HG03521 (cell line): Measurements from ENCODE around the gene SMIM36.
"Not testable (repeated sequence)": the region's sequence is repeated elsewhere in the genome, so short reads cannot be mapped to it uniquely, and the experiment has no call there.

Source experiments
- ATAC-seq: cut with Tn5 transposase; IDR thresholded peaks from one replicate; pipeline ENCODE4 v1.9.1; 2021; ENCODE audit warnings: mild to moderate bottlenecking, moderate library complexity; ENCODE audit not compliant: unreplicated experiment

The SMIM36 gene

DNA sequence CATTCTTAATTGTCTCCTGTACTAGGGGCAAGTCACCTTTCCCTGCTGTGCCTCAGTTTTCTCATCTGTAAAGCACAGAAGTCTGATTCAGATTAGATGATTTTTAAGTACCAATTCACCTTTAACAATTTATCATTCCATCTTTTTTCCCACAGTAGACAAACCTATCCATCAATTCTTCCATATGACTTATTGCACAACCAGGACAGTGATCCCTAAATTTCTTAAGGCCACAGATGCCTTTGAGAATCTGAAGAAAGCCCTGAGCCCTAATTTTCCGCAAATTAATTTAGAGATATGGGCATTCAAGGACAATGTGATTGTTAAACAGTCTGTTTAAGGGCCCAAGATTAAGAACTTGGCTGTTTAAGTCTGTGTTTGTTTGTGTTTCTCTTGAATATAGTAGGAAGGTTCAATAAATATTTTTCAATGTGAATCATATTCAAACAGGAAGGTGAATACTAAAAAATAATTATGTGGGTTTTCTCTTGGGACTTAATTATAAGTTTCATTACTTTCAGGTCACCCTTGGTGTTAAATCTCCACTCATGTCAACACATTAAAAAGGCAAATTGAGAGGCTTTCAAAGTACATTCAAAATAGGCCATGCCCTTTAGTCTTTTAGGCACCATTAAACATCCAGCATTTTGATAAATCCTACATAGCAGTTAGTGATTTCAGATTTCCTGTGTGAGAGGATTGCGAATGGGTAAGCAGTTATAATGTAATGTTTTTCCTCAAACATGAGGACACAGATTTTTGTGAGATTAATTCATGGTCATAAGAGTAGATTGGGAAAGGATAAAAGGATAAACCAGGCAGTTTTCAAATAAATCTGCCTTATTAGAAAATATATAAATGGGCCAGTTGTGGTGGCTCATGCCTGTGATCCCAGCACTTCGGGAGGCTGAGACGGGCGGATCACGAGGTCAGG lies 54.7 kb downstream of the SMIM36 start:
- ATAC-seq: no peak

DNA sequence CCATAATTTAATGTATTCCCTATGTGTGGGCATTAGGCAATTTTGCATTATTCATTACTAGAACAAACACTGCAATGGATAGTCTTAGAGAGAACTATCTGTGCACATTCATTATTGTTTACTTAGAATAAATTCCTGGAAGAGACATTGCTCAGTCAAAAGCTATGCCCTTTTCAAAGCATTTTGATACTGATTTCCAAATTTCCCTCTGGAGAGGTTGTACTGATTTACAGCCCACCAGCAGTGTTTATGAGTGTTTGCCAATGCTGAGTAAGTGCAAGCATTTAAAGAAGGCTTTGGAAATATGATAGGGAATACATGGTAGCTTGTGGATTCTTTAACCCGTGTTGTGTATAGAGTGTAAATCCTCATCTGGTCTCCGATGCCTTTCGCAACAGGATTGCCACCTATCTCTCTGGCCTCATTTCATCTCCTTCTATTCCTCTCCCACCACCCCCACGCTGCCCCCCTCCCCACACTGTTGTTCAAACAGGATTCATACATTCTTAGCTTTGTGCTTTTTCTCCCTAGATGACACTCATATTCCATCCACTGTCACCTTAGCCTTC lies 56.3 kb downstream of the SMIM36 start:
- ATAC-seq: no peak

DNA sequence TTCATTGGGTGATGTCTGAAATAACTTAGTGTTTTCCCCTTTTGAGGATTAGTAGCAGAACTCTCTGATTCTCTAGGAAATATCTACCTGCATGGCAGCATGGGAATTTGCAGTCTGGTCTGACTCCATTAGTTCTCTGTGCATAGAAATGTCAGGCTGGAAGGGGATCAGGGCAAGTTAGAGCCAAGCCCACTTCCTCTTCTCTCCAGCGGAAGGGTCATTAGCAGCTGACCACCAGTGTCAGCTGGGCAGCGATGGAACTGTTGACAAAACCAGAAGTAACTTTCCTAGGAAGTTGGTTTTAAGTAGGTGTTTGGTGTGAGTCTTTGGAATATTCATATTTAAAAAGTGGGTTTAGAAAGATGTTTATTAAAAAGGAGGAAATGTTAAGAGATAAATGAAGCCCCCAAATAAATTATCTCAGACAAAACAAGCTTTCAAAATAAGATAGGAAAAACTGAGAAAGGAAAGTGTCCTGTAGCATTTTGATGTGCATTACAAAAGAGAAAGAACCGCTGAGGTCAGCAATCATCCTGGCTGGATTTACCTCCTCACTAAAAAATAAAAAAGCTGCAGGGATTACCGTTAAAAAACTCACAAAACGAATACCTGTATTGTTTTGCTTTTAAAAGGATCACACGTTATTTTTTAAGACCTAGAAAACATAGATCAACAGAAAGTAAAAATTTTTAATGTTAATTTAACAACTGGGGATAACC lies 57.3 kb downstream of the SMIM36 start:
- no peak for ATAC-seq

DNA sequence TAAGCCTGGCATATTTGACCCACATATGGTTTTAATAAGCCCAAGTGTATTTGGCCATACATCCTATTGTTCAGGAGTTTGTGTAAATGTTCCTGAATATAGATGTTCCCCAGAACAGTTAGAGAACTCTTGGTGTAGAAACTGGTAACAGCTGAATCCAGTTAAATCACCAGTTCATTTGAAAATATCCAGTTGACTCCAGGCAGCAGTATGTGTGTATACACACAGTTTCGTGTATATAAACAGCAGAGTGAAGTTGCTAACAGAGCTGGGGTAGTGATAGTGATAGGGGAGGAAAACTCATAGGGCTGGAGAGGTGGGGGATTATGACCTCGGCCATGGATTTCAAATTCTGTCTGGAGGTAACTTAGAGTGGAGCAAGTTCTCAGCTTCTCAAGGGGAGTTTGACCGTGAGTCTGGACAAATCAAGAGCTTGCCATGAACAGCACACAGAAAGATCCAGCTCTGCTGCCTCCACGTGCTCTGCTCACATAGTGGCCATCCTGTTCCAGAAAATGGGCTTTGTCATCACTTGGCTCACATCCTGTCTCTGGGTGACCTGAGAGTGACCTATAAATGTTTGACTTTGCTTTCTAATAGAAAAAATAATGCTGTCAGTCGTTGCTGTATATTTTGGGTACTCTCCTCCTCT lies 59.0 kb downstream of the SMIM36 start:
- ATAC-seq: no peak

DNA sequence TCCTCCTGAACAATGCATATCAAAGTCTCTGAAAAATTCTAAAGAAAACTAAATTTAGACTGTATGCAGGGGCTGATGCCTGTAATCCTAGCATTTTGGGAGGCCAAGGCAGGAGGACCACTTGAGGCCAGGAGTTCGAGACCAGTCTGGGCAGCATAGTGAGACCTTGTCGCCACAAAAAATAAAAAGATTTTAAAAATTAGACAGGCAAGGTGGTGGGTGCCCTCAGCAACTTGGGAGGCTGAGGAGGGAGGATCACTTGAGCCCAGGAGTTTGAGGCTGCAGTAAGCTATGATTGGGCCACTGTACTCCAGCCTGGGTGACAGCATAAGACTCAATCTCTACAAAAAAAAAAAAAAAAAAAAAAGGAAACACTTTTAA lies 59.5 kb downstream of the SMIM36 start:
- ATAC-seq: no peak

DNA sequence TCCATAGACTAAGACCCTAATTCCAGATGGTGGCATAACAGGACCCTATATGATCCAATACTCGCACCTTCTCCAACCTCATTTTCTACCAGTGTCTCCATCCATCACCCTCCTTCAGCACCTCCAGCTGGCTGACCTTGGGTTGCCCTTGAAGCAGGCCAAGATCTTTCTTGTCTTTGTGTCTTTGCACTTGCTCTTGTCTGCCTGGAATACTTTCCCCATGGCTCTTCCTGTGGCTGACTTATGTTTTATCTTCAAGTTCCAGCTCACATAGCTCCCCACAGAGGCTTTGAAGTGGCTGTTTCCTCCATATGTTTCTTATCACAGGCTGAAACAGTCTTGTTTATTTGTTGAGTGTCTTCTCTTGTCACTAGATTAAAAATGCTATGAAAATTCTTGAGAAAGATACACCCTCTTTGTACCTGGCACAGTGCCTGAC lies 60.0 kb downstream of the SMIM36 start:
- ATAC-seq: no peak

DNA sequence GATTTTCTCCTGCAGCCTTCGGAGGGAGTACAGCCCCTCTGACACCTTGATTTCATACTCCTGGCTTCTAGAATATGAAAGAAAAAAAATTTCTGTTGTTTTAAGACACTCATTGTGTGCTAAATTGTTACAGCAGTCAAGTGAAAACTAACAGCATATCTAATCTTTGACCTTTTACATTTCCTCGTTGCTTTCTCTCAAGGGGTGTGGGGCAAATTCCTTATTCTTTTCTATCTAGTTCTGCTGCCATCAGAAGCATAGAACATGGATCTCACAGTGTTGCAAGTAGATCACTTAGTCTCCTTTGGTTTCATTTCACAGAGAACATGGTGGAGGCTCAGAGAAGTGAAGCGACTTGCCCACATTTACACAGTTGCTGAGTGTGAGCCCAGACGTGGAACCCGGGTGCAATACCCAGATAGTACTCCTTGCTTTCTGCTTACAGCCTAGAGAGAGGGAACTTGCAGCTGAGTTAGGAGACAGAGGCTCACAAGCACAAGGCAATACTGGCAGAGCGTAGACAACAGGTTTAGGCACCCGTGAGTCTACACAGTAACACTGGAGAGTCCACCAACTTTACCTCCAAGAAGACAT lies 60.9 kb downstream of the SMIM36 start:
- ATAC-seq: no peak

DNA sequence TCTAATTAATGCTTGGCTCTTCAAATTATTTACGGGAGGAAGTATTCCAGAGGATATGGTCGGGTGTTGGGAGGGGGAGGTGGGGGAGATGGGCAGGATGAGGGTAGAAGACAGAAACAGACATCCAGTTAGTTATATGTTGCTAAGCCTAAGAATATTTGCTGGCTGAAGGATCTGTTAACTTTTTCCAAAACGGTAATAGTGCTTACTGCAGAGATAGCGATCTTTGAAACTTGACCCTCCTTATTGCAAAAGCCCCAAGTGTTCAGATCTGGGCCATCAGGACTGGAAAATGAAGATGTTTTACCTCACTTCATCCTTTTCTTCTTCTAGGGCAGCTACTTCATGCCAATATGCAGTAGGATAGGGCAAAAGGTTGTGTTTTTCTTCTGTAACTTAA lies 62.6 kb downstream of the SMIM36 start:
- no peak for ATAC-seq

DNA sequence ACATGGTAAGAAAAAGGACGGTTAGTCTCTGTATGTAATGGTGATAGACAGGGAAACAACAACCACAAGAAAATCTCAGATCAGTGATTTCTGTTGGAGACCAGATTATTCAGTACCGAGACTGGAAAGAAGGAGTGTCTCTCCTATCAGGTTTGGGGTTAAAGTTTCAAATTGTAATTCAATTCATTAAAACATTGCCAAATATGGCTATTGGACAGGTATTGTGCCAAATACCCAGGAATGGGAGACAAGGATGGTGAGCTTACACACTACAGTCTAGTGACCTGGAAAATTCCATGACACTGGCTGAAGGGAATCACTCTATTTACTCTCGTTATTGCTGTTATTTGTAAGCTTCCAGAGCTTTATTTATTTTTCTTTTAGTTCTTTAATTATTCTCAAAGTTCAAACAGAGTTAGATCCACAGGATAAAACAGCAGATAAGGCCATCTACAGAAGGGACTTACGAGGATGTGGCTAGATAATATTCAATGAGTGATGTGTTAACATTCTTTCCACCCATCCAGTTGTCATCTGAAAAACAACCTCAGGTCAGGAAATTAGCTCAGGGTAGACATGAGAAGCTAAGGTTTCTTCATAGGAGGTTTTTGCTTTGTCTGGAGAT lies 64.6 kb downstream of the SMIM36 start:
- no peak for ATAC-seq

DNA sequence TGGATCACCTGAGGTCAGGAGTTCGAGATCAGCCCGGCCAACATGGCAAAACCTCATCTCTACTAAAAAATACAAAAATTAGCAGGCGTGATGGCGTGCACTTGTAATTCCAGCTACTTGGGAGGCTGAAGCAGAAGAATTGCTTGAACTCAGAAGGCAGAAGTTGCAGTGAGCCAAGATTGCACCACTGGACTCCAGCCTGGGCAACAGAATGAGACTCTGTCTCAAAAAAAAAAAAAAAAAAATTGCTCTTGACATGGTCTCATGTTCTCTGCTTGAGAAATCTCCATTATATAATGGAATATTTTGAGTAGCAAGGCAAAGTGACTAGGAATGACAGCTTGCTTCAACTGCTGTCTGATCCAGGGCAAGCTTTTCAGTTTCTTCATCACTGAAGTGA lies 65.2 kb downstream of the SMIM36 start:
- not testable (repeated sequence) for ATAC-seq

DNA sequence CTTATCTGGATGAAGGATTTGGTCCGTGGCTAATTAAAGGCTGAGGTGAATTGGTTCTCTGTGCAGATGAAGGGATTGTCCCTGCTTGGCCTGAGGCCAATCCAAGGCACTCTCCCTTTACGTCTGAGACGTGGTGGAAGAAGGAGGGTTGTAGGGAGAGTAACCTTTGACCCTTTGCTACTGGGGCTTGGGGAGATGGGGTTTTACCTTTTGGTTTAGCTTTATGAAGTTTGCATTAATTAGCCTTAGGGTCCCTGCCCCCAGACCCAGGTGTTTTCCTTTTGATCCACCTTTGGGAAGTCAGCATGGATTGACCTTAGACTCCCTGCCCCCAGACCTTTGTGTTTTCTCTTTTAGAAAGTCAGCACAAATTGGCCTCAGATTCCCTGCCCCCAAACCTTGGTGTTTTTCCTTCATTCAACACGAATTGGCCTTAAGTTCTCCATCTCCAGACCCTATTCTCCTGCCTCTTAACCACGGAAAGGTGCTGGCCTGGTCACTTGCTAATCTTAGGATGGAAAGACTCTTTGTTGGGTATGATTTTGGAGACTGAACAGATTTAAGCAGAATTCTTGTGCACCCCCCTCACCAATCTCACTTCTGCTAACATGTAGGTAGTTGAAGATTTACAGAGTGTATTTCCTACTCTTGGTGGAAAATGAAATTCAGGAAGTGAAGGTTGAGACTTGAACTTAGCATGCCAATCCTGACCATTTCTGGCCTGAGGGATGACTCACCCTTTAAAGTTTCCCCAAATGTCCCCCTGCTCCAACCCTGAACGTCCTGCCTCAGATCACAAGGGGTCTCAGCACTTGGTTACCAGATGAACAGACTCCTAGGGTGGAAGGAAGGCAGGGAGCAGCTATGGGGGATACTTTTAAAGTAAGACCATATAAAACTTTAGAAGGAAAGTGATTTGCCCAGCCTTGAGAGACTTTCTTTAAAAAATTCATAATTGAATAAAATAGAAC lies 66.5 kb downstream of the SMIM36 start:
- ATAC-seq: peak; percentile 76

DNA sequence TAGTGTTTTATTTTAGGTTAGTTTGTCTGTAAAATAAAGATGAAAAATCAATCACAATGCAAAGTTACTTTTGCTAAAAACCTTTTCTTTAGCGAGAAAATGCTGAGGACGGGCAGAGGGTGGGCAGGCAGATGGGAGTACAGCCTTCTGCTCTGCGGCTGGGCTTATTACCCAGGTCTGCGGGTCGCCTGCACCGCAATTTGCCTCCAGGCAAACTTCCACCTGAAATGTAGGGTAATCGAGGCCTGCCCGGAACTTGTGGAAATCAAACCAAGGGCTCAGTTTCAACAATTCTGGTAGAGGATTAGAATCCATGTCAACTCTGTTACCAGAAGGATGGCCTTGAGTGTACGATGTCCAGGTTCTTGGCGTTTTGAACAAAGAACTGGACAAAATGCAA lies 67.3 kb downstream of the SMIM36 start:
- no peak for ATAC-seq

DNA sequence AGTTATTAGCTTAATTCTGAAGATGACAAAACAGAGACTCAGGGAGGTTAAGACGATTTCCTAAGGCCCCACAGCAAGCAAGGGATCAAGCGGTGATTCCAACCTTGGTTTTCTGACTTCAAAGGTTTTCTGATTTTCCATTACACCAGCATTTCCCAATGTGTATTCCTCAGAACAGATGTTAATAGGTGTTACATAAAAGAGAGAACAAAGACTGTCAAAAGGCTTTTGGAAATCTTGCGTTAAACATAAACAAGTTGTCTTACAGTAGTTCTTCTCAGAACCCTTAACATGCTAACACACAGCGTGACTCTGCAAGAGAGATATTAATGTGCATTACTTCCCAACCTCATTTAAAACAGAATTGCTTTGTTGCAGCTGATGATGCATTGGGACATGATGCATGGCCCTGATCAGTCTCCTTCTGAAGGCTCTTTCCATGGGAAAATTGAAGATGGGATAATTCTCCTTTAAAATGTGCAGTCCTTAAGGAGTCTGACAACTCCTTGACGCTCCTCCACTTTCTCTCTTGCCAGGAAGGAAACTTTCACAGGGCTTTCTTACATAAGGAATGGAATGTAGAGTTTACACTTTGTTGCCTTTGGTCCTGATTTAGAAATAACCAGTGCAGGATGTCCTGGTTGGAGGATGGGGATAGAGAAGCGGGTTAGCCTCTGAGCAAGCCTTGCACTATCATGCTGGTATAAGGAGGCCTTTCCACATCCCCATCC lies 68.1 kb downstream of the SMIM36 start:
- ATAC-seq: no peak

DNA sequence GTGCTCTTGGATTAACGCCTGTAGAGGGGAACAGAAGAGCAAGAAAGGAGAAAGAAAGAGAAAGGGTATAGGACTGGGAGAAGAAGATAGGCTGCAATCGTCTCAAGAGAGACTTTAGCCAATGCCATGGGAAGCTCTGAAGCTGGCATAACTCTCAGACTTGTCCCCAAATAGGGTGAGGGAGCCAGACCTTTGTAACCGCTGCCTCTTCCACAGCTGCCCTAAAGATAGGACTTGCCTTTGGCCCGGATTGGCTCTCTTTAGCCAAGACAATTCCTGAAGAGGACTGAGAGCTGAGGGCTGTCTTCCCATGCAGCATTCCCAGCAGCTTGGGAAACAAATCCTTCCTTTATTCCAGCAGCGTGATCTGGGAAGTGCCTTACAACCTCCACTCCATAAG lies 68.8 kb downstream of the SMIM36 start:
- ATAC-seq: no peak

DNA sequence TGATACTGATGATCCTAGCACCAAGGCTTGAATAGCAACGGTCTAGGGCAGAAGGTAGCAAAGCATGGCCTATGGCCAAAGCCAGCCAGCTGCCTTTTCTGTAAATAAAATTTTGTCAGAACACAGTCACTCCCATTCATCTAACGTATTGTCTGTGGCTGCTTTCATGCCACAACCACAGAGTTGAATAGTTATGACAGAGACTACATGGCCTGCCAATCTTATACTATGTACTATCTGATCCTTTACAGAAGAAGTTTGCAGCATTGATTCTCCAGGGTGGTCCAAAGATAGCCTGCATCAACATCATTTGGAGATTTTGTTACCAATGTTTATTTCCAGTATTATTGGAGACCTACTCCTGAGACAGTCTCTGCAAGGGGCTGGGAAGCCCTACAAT lies 69.7 kb downstream of the SMIM36 start:
- no peak for ATAC-seq

DNA sequence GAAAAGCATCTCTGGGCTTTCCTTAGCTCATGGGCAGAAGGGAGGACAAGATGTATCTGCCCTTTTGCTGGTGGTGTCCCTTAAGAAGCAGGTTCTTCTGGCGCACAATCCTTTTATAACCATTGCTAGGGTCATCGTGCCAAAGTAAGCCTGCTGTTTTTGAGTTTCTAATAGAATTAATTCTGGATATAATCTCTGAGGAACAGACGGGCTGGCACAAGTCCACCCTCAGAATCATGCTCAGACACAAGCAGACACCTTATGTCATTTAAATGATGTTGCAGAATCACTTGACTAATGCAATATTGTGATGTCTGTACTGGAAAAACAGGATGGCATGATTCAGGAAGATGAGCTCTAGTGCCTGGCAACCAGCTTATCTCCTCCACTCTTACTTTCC lies 70.9 kb downstream of the SMIM36 start:
- ATAC-seq: no peak

DNA sequence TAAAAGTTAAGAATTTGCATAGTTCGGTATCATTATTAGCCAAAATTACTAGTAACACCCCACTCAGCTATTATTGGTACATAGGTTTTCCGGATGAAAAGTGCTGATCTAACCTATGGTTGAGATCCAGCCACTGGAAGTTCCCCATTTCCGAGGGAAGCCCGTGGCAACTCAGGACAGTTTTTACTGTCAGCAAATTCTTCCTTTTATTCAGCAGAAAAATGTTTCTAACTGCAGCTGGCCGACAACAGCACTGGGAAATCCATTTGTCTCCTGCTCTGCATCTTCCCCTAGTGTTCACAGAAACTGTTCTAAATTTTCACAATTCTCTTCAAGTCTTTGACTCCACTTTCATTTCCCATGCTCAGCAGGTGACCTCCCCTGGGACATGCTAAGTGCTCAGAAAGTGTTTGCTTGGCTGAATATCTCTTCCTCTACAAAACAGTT lies 74.1 kb downstream of the SMIM36 start:
- ATAC-seq: peak; percentile 51
